Transverse colon (tissue), 3 donors: ENCODE measurements around the gene PIP5K1B.

ENCODE experiments used
- CTCF ChIP-seq, 5 experiments: fragments of 200-600 bp in 3 of 5; fragments of 450-650 bp in 2 of 5; sonication (generic) in 3 of 5; IDR thresholded peaks; 1 replicate in 2 of 5; 2 replicates in 3 of 5; pipeline ENCODE4 v1.5.1; 2016 to 2017; ENCODE audit warnings: antibody characterized with exemption in 5 of 5, inconsistent platforms in 3 of 5, mild to moderate bottlenecking in 2 of 5, moderate library complexity in 1 of 5
- POLR2A ChIP-seq: fragments of 450-650 bp; IDR thresholded peaks from one replicate; pipeline ENCODE4 v1.6.1; 2016; ENCODE audit warnings: antibody characterized with exemption, mild to moderate bottlenecking, moderate library complexity

GRCh38 chr9:68843239-68843638 is 138.2 kb downstream of the PIP5K1B start:
- TF ChIP-seq CTCF (IDR thresholded peaks at IDR 0.05): no peak
- TF ChIP-seq POLR2A: no peak
